HG03066 (cell line): ENCODE data around the gene ECHDC3.
A peak's percentile ranks its signal among the peaks of the same experiment; 100 is the strongest.
"Not testable (repeated sequence)": the region's sequence is repeated elsewhere in the genome, so short reads cannot be mapped to it uniquely, and the experiment has no call there.

Source experiments
- ATAC-seq: cut with Tn5 transposase; IDR thresholded peaks from one replicate; pipeline ENCODE4 v1.9.1; 2021; ENCODE audit warnings: low read depth; ENCODE audit not compliant: unreplicated experiment

ECHDC3 gene

GRCh38 chr10:11742009-11742778 is at the start of gene ECHDC3:
TSS of gene ECHDC3 (plus strand) at chr10:11742382. CDS start at chr10:11742577, 195 bp downstream.
- ATAC-seq = peak; percentile 85

- no peak for ATAC-seq
These were observed 48.8 kb upstream of the ECHDC3 start for GRCh38 chr10:11693376-11693775.

GRCh38 chr10:11695779-11696178 is 46.4 kb upstream of the ECHDC3 start:
- ATAC-seq = no peak

GRCh38 chr10:11697718-11698527 is 44.3 kb upstream of the ECHDC3 start:
- ATAC-seq = no peak

- ATAC-seq = peak; percentile 81
These were observed 43.3 kb upstream of the ECHDC3 start for GRCh38 chr10:11698691-11699549.

- ATAC-seq = no peak
These were observed 42.6 kb upstream of the ECHDC3 start for GRCh38 chr10:11699550-11700097.

- no peak for ATAC-seq
These were observed 41.6 kb upstream of the ECHDC3 start for GRCh38 chr10:11700539-11700938.

- ATAC-seq = no peak
These were observed 40.6 kb upstream of the ECHDC3 start for GRCh38 chr10:11701451-11702095.

- ATAC-seq = no peak
These were observed 39.9 kb upstream of the ECHDC3 start for GRCh38 chr10:11702264-11702663.

GRCh38 chr10:11704092-11704491 is 38.1 kb upstream of the ECHDC3 start:
- no peak for ATAC-seq

GRCh38 chr10:11705722-11706121 is 36.5 kb upstream of the ECHDC3 start:
- no peak for ATAC-seq

- no peak for ATAC-seq
These were observed 35.2 kb upstream of the ECHDC3 start for GRCh38 chr10:11706895-11707567.

- no peak for ATAC-seq
These were observed 34.4 kb upstream of the ECHDC3 start for GRCh38 chr10:11707624-11708350.

GRCh38 chr10:11708801-11709200 is 33.4 kb upstream of the ECHDC3 start:
- ATAC-seq = not testable (repeated sequence)

- no peak for ATAC-seq
These were observed 29.4 kb upstream of the ECHDC3 start for GRCh38 chr10:11712744-11713143.

- no peak for ATAC-seq
These were observed 28.9 kb upstream of the ECHDC3 start for GRCh38 chr10:11713186-11713743.

GRCh38 chr10:11713963-11714362 is 28.2 kb upstream of the ECHDC3 start:
- ATAC-seq = no peak

- no peak for ATAC-seq
These were observed 27.3 kb upstream of the ECHDC3 start for GRCh38 chr10:11714750-11715365.
